ENCODE results near the gene ACVRL1.

The ACVRL1 gene

DNA sequence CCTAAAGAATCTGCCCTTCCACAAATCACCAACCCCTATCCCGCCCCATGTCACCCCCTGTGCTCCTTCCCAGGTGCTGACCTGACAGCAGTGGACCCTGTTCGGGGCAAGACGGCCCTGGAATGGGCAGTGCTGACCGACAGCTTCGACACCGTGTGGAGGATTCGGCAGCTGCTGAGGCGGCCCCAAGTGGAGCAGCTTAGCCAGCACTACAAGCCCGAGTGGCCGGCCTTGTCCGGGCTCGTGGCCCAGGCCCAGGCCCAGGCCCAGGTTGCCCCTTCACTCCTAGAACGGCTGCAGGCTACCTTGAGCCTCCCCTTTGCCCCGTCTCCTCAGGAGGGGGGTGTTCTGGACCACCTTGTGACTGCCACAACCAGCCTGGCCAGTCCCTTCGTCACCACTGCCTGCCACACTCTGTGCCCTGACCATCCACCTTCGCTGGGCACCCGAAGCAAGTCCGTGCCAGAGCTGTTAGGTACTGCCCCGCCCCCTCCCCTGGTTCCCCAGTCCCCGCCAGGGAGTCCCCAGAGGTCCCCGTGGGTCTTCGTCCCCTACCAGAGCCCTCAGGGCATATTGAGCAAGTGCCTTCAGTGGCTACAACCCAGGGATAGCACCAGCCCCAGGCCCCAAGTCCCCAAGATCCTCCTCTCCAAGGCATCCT, 16.7 kb upstream of the ACVRL1 start:
- H3K4me3 ChIP-seq (ENCODE audit: low read depth, low read length), result no peak overlapping the region
- in situ Hi-C loops (cut with HindIII; ENCODE audit: low pct_ligation_motif_present, low sequenced_read_pairs), result no loop called here
- TF ChIP-seq, protein P1, sequence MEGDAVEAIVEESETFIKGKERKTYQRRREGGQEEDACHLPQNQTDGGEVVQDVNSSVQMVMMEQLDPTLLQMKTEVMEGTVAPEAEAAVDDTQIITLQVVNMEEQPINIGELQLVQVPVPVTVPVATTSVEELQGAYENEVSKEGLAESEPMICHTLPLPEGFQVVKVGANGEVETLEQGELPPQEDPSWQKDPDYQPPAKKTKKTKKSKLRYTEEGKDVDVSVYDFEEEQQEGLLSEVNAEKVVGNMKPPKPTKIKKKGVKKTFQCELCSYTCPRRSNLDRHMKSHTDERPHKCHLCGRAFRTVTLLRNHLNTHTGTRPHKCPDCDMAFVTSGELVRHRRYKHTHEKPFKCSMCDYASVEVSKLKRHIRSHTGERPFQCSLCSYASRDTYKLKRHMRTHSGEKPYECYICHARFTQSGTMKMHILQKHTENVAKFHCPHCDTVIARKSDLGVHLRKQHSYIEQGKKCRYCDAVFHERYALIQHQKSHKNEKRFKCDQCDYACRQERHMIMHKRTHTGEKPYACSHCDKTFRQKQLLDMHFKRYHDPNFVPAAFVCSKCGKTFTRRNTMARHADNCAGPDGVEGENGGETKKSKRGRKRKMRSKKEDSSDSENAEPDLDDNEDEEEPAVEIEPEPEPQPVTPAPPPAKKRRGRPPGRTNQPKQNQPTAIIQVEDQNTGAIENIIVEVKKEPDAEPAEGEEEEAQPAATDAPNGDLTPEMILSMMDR (IDR thresholded peaks at IDR 0.05; ENCODE audit: low read depth, low read length, missing control alignments), result no peak
- no peaks in the 10 kb centered on the region for H3K27me3 ChIP-seq (replicated peaks)
- DNase-seq, result no peak
- H3K27ac ChIP-seq, result no peak overlapping the region
- H3K36me3 ChIP-seq (replicated peaks), result no peaks in the 10 kb centered on the region

DNA sequence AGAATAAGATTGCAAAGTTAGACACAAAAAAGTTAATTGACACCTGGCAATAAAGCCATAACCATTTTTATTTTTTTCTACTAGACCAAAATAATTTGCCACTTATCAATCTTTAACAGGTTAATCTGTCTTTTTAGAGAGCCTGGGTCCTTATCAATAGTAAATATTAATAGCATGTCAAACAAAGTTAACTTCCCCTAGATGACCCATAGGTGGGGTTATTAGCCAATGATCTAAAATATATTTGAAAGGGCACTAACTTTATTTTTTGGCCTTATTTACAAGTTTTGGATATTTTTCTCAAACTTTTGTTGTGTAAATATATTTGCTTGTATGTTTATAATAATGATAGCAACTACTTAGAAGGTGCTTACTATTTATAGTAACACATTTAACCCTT, 15.5 kb upstream of the ACVRL1 start:
- TF ChIP-seq, protein P1 (IDR thresholded peaks at IDR 0.05; ENCODE audit: low read depth, low read length, missing control alignments), result peak; percentile 13
- no peaks in the 10 kb centered on the region for H3K36me3 ChIP-seq (replicated peaks)
- no peak overlapping the region for H3K4me3 ChIP-seq (ENCODE audit: low read depth, low read length)
- in situ Hi-C loops (cut with HindIII; ENCODE audit: low pct_ligation_motif_present, low sequenced_read_pairs), result no loop called here
- H3K27me3 ChIP-seq (replicated peaks), result no peaks in the 10 kb centered on the region
- no peak overlapping the region for H3K27ac ChIP-seq
- no peak for DNase-seq

DNA sequence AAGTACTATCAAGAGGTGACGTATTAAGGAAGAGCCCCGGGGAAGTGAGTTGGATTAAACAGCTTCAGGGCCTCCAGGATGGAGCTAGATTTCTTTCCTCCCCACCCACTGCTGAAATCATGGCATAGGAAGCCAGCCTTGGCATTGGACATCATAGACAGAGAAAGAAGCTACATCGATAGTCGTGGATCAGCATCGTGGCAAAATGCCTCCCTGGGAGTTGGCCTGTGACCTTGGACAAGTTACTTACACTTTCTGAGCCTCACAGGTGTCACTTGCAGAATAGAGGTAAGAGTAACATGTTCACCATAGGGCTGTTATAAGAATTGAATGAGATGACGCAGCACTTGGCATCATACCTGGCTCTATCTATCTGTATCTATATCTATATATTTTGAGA, 13.5 kb upstream of the ACVRL1 start:
- DNase-seq, result no peak
- no peak overlapping the region for H3K4me3 ChIP-seq (ENCODE audit: low read depth, low read length)
- in situ Hi-C loops (cut with HindIII; ENCODE audit: low pct_ligation_motif_present, low sequenced_read_pairs), result no loop called here
- TF ChIP-seq, protein P1 (IDR thresholded peaks at IDR 0.05; ENCODE audit: low read depth, low read length, missing control alignments), result no peak
- no peaks in the 10 kb centered on the region for H3K27me3 ChIP-seq (replicated peaks)
- H3K27ac ChIP-seq, result no peak overlapping the region
- H3K36me3 ChIP-seq (replicated peaks), result no peaks in the 10 kb centered on the region

DNA sequence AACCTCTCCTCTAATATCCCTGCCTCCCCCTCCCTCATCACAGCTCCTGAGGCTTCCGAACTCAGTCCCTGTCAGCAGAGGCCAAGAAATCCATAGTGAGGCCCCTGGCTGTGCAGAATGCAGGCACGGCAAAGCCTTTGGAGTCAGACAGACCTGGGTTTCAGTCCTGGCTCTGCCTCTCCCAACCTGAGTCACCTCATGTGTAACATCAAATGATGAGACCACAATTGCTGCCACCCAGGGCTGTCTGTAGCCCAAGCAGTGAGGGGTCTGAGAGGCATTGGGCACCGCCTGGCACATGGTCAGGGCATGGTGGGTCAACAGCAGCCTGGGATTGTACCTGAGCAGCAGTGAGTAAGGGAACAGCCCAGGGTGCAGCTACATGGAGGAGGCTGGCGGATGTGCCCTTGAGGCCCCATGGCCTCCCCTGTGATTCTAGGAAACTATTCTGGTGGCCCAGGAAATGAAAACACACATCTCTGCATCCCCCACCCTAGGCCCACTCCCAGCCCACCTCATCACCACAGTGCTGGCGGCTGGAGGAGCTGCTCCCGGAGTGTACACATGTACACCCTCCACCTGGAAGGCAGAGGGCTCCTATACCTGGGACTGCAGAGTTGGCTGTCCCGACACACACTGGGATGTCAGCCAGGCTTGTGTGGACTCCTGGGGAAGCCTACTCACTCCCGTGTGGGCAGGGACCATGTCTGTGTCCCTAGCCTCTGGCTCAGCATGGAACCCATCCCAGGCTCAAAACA, 11.7 kb upstream of the ACVRL1 start:
- Histone ChIP-seq H3K27ac (no peak overlapping the region), H3K4me3 (ENCODE audit: low read depth, low read length) (no peak overlapping the region), H3K36me3 (replicated peaks) (no peaks in the 10 kb centered on the region), H3K27me3 (replicated peaks) (no peaks in the 10 kb centered on the region)
- TF ChIP-seq, protein P1 (IDR thresholded peaks at IDR 0.05; ENCODE audit: low read depth, low read length, missing control alignments), result no peak
- in situ Hi-C loops (cut with HindIII; ENCODE audit: low pct_ligation_motif_present, low sequenced_read_pairs), result no loop called here
- DNase-seq, result no peak

DNA sequence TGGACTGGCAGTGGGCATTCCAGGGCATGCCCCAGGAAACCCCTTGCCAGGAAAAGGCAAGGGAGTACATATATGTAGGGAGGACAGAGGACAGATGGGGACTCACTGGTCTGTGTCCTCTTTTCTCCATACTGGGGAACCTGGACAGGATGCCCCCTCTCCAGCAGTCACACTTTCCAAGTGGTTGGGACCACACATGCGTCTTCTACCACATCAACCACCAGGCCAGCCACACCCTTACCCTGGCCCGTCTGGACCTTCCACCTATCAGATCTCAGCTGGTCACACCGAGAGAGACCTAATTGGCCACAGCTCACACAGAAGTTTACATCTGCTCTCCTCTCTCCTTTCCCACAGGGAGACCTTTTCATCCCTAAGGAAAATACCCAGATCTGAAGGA, 11.1 kb upstream of the ACVRL1 start:
- Histone ChIP-seq H3K27me3 (replicated peaks) (no peaks in the 10 kb centered on the region), H3K27ac (no peak overlapping the region), H3K36me3 (replicated peaks) (no peaks in the 10 kb centered on the region), H3K4me3 (ENCODE audit: low read depth, low read length) (no peak overlapping the region)
- TF ChIP-seq, protein P1 (IDR thresholded peaks at IDR 0.05; ENCODE audit: low read depth, low read length, missing control alignments), result no peak
- in situ Hi-C loops (cut with HindIII; ENCODE audit: low pct_ligation_motif_present, low sequenced_read_pairs), result no loop called here
- no peak for DNase-seq
